HepG2 (cell line): ENCODE data around the gene MEIOB. TPM values are rescaled to one million over a fixed set of nuclear protein-coding genes. Genes with fewer than 3 reads are reported as not detected.
A peak's percentile ranks its signal among the peaks of the same experiment; 100 is the strongest.

ENCODE experiments used
- DNMT3B ChIP-seq: conservative IDR thresholded peaks from 2 replicates; pipeline ENCODE4 v1.6.1; 2016; ENCODE audit warnings: missing biosample characterization, control low read depth
- FOXA1 ChIP-seq, 2 experiments: fragments of 450-650 bp in 1 of 2; sonication (generic) in 1 of 2; formaldehyde crosslinking in 1 of 2; IDR thresholded peaks; 2 replicates each; pipeline versions ENCODE4 v1.4.0 to v1.6.1; 2016 to 2020; ENCODE audit warnings: missing genetic modification reagents in 1 of 2
- FOXP1 ChIP-seq, 2 experiments: fragments of 450-650 bp in 1 of 2; IDR thresholded peaks; 2 replicates each; pipeline ENCODE4 v1.6.1; 2017 to 2018; ENCODE audit warnings: antibody characterized with exemption in 1 of 2
- GATAD2A ChIP-seq: IDR thresholded peaks from 2 replicates; pipeline ENCODE4 v1.6.1; 2016
- HDAC2 ChIP-seq: sonication (generic); formaldehyde crosslinking; IDR thresholded peaks from 2 replicates; pipeline ENCODE4 v1.4.0; 2020; ENCODE audit warnings: missing genetic modification reagents
- HINFP ChIP-seq: sonication (generic); formaldehyde crosslinking; IDR thresholded peaks from 2 replicates; pipeline ENCODE4 v1.4.0; 2020; ENCODE audit warnings: low read depth, mild to moderate bottlenecking, missing genetic modification reagents
- HNF4G ChIP-seq, 2 experiments: sonication (generic) in 1 of 2; formaldehyde crosslinking in 1 of 2; IDR thresholded peaks; 2 replicates each; pipeline versions ENCODE4 v1.4.0 to v1.6.1; 2011 to 2020; ENCODE audit warnings: borderline replicate concordance in 2 of 2, low read depth in 2 of 2, mild to moderate bottlenecking in 2 of 2, low read length in 1 of 2, missing genetic modification reagents in 1 of 2, moderate library complexity in 1 of 2
- MTA3 ChIP-seq: sonication (generic); formaldehyde crosslinking; IDR thresholded peaks from 2 replicates; pipeline ENCODE4 v1.4.0; 2020; ENCODE audit warnings: missing genetic modification reagents
- NCOA2 ChIP-seq: sonication (generic); formaldehyde crosslinking; IDR thresholded peaks from 2 replicates; pipeline ENCODE4 v1.8.0; 2022; ENCODE audit warnings: inconsistent platforms
- NFRKB ChIP-seq: fragments of 450-650 bp; IDR thresholded peaks from 2 replicates; pipeline ENCODE4 v1.6.1; 2017
- POLR2AphosphoS2 ChIP-seq: IDR thresholded peaks from 2 replicates; pipeline ENCODE4 v1.6.1; 2011; ENCODE audit warnings: low read depth, low read length, improper control_type of control experiment
- RBM22 ChIP-seq: fragments of 200-400 bp; formaldehyde crosslinking; optimal IDR thresholded peaks from 2 replicates; pipeline ENCODE3; 2017; ENCODE audit warnings: mild to moderate bottlenecking, low read length, moderate library complexity
- TMF1 ChIP-seq: sonication (generic); formaldehyde crosslinking; IDR thresholded peaks from 2 replicates; pipeline ENCODE4 v1.8.1; 2022; ENCODE audit warnings: low read depth, missing genetic modification reagents
- TOE1 ChIP-seq: sonication (generic); formaldehyde crosslinking; IDR thresholded peaks from 2 replicates; pipeline ENCODE4 v1.4.0; 2020; ENCODE audit warnings: mild to moderate bottlenecking, missing genetic modification reagents
- YEATS4 ChIP-seq: sonication (generic); formaldehyde crosslinking; IDR thresholded peaks from 2 replicates; pipeline ENCODE4 v1.4.0; 2020; ENCODE audit warnings: missing genetic modification reagents, borderline replicate concordance
- ZBTB21 ChIP-seq: sonication (generic); formaldehyde crosslinking; IDR thresholded peaks from 2 replicates; pipeline ENCODE4 v1.4.0; 2020; ENCODE audit warnings: missing genetic modification reagents
- ZFY ChIP-seq: sonication (generic); formaldehyde crosslinking; IDR thresholded peaks from 2 replicates; pipeline ENCODE4 v1.4.0; 2020; ENCODE audit warnings: missing genetic modification reagents
- ZMYM2 ChIP-seq: sonication (generic); formaldehyde crosslinking; IDR thresholded peaks from 2 replicates; pipeline ENCODE4 v1.8.0; 2022; ENCODE audit warnings: mild to moderate bottlenecking, missing genetic modification reagents
- ZNF101 ChIP-seq: sonication (generic); formaldehyde crosslinking; IDR thresholded peaks from 2 replicates; pipeline ENCODE4 v1.4.0; 2020; ENCODE audit warnings: mild to moderate bottlenecking, low read depth, missing genetic modification reagents, borderline replicate concordance
- ZNF143 ChIP-seq: sonication (generic); formaldehyde crosslinking; IDR thresholded peaks from 2 replicates; pipeline ENCODE4 v1.4.0; 2020; ENCODE audit warnings: missing genetic modification reagents
- ZNF205 ChIP-seq: IDR thresholded peaks from 2 replicates; pipeline ENCODE4 v1.6.1; 2018; ENCODE audit warnings: missing biosample characterization, missing genetic modification reagents
- ZNF253 ChIP-seq: sonication (generic); formaldehyde crosslinking; IDR thresholded peaks from 2 replicates; pipeline ENCODE4 v1.8.0; 2022; ENCODE audit warnings: mild to moderate bottlenecking, missing genetic modification reagents, borderline replicate concordance
- ZNF296 ChIP-seq: sonication (generic); formaldehyde crosslinking; conservative IDR thresholded peaks from 2 replicates; pipeline ENCODE4 v1.5.0; 2020; ENCODE audit warnings: mild to moderate bottlenecking, missing genetic modification reagents
- ZNF446 ChIP-seq: sonication (generic); formaldehyde crosslinking; IDR thresholded peaks from 2 replicates; pipeline ENCODE4 v1.5.0; 2020; ENCODE audit warnings: mild to moderate bottlenecking, missing genetic modification reagents
- ZNF577 ChIP-seq: sonication (generic); formaldehyde crosslinking; IDR thresholded peaks from 2 replicates; pipeline ENCODE4 v1.4.0; 2020; ENCODE audit warnings: mild to moderate bottlenecking, low read depth, missing genetic modification reagents, borderline replicate concordance
- ZNF670 ChIP-seq: sonication (generic); formaldehyde crosslinking; IDR thresholded peaks from 2 replicates; pipeline ENCODE4 v1.8.0; 2022; ENCODE audit warnings: mild to moderate bottlenecking, missing genetic modification reagents, borderline replicate concordance
- ZNF776 ChIP-seq: sonication (generic); formaldehyde crosslinking; IDR thresholded peaks from 2 replicates; pipeline ENCODE4 v1.4.0; 2020; ENCODE audit warnings: mild to moderate bottlenecking, missing genetic modification reagents
- ZNF878 ChIP-seq: sonication (generic); formaldehyde crosslinking; IDR thresholded peaks from 2 replicates; pipeline ENCODE4 v1.8.1; 2023; ENCODE audit warnings: mild to moderate bottlenecking, missing genetic modification reagents, moderate library complexity
- ZNF891 ChIP-seq: sonication (generic); formaldehyde crosslinking; IDR thresholded peaks from 2 replicates; pipeline ENCODE4 v1.5.0; 2020; ENCODE audit warnings: mild to moderate bottlenecking, missing genetic modification reagents
- polyA plus RNA-seq, 8 experiments: library from polyadenylated mRNA; depleted of rRNA in 3 of 8; stranded (reverse) in 7 of 8; unstranded in 1 of 8; fragments of >200 nt; fragmentation: Illumina TruSeq in 4 of 8; extraction: Trizol in 4 of 8; gene quantifications; 2 replicates each; pipeline versions ENCODE4 v1.2.1 to v1.2.3, GENCODE V29; 2011 to 2016; ENCODE audit warnings: low read depth in 4 of 8, missing spikeins in 1 of 8, mixed read lengths in 1 of 8; ENCODE audit not compliant: insufficient read depth in 1 of 8
- total RNA-seq, 5 experiments: library from RNA; depleted of rRNA; stranded (reverse); fragments of >200 nt; fragmentation: Illumina TruSeq; extraction: Trizol; gene quantifications; 2 replicates each; pipeline ENCODE4 v1.2.3, GENCODE V29; 2016; ENCODE audit warnings: low read depth in 1 of 5

The MEIOB gene
- total and polyA plus RNA-seq, 2 of the 13 experiments (the other 11 are each of a cell fraction or from before 2014, with no cell fraction given), result 0.17 TPM; not detected in 1

- TF ChIP-seq HINFP (CRISPR knock-in tag), result peak; percentile 82; the same call in 1 of the 2 replicates
- TF ChIP-seq ZNF577 (CRISPR knock-in tag), result no peak
- TF ChIP-seq ZMYM2 (CRISPR knock-in tag), result peak; percentile 73; the same call in 1 of the 2 replicates
- TF ChIP-seq HDAC2 (CRISPR knock-in tag), result peak; percentile 96
- TF ChIP-seq ZNF776 (CRISPR knock-in tag), result peak; percentile 85
- peak; percentile 30; the same call in 1 of the 2 replicates for TF ChIP-seq ZNF253
- TF ChIP-seq FOXP1 (IDR thresholded peaks at IDR 0.05), result no peak
- 0 out of 2 replicates have a peak, but pooled peaks have one; percentile 9 for TF ChIP-seq FOXP1 (CRISPR knock-in tag; IDR thresholded peaks at IDR 0.05)
- TF ChIP-seq GATAD2A (CRISPR knock-in tag), result peak; percentile 53; the same call in 1 of the 2 replicates
- TF ChIP-seq MTA3 (CRISPR knock-in tag), result no peak
- peak; percentile 94 for TF ChIP-seq ZFY (CRISPR knock-in tag)
- TF ChIP-seq YEATS4 (CRISPR knock-in tag), result peak; percentile 97
- 0 out of 2 replicates have a peak, but pooled peaks have one; percentile 20 for TF ChIP-seq ZBTB21 (CRISPR knock-in tag)
- 0 out of 2 replicates have a peak, but pooled peaks have one; percentile 32 for TF ChIP-seq ZNF878
- 0 out of 2 replicates have a peak, but pooled peaks have one; percentile 64 for TF ChIP-seq DNMT3B (CRISPR knock-in tag)
- no peak for TF ChIP-seq RBM22
- no peak for TF ChIP-seq FOXA1 (IDR thresholded peaks at IDR 0.05)
- 0 out of 2 replicates have a peak, but pooled peaks have one; percentile 24 for TF ChIP-seq FOXA1 (CRISPR knock-in tag; IDR thresholded peaks at IDR 0.05)
- TF ChIP-seq ZNF670 (CRISPR knock-in tag), result 0 out of 2 replicates have a peak, but pooled peaks have one; percentile 57
- peak; percentile 68; the same call in 1 of the 2 replicates for TF ChIP-seq ZNF446
- peak; percentile 87; the same call in 1 of the 2 replicates for TF ChIP-seq TMF1 (CRISPR knock-in tag)
- 0 out of 2 replicates have a peak, but pooled peaks have one; percentile 54 for TF ChIP-seq NCOA2 (CRISPR knock-in tag)
- peak; percentile 92; the same call in 1 of the 2 replicates for TF ChIP-seq ZNF101 (CRISPR knock-in tag)
- TF ChIP-seq POLR2AphosphoS2, result no peak
- no peak for TF ChIP-seq NFRKB
- peak; percentile 63 for TF ChIP-seq ZNF143 (CRISPR knock-in tag)
- peak; percentile 40; the same call in 1 of the 2 replicates for TF ChIP-seq HNF4G (IDR thresholded peaks at IDR 0.05; ENCODE audit: borderline replicate concordance, low read depth, low read length)
- TF ChIP-seq HNF4G (CRISPR knock-in tag; IDR thresholded peaks at IDR 0.05; ENCODE audit: borderline replicate concordance, low read depth), result no peak
- peak; percentile 93 for TF ChIP-seq ZNF891 (CRISPR knock-in tag)
- peak; percentile 46; the same call in 1 of the 2 replicates for TF ChIP-seq TOE1 (CRISPR knock-in tag)
- TF ChIP-seq ZNF205 (CRISPR knock-in tag), result no peak
- peak; percentile 73; the same call in 1 of the 2 replicates for TF ChIP-seq ZNF296 (CRISPR knock-in tag)
Measured at GRCh38 chr16:1826691-1827573, 45.0 kb downstream of the MEIOB start, which contains the start of the genes FAHD1 and HAGH (continued).
